Fibroblast of gingiva (primary cell): Measurements from ENCODE around the gene ATG101.

Experiments used
- DNase-seq: peaks from one replicate; pipeline ENCODE4 v3.0.0-alpha.2; 2011; ENCODE audit warnings: low read depth

Gene ATG101

GRCh38 chr12:52069327-52070184 is at the start of gene ATG101:
Gene ATG101 (plus strand): TSS chr12:52069978. CDS start chr12:52073651, 3,673 bp downstream.
- DNase-seq: peak; percentile 95

DNA sequence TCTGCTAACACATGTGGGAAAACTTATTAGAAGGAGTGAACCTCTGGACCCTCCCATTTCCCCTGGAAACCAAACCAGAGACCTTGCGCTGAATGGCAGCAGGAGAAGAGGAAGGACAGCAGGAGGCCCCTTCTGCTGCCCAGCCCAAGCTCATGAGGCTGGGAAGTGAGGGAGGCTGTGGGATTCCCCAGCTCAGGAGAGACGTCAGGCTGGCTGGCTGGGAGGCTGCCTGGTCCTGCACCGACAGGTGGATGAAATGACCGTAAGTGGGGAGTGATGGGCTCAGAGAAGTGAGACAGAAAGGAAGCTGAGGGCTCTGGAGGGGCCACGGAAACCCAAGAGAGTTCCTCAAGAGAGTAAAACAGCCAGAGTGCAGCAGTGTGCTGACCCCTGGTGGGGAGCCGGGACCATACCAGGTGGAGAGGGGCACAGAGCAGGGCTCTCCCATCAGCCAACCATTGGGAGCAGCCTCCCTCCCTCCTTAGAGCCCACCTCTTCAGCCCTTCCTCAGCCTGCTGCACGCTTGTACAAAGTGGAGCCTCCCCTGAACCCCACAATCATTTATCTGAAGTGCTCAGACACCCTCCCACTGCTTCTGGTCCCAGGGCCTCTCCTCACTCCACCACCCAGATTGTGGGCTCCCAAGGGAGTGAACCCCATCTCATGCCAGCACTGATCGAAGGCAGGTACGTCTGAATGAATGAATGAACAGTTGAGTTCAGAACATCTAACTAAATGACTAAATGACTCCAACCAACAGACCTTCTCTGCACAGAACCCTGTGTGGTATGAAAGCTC is 49.0 kb upstream of the ATG101 start:
- DNase-seq: no peak

DNA sequence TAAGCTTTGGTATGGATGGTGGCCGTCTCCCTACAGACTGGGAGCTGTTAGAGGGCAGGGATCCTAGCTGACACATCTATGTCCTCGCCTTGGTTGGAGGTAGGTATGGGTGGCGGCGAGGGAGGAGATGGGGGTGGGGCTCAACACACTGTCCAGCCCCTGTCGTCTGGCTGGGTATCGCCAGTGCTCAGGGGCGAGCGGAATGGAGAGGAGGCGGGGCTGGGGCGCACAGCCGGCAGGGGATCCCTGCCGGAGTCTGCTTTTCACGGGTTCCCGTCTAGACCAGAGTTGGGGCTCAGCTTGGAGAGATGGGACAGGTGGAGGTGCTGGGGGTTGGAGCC is 47.0 kb upstream of the ATG101 start:
- no peak for DNase-seq

- peak; percentile 52 for DNase-seq
These were observed 46.4 kb upstream of the ATG101 start for GRCh38 chr12:52023182-52023975.

- no peak for DNase-seq
These were observed 45.6 kb upstream of the ATG101 start for GRCh38 chr12:52023976-52024688.

- no peak for DNase-seq
These were observed 44.9 kb upstream of the ATG101 start for GRCh38 chr12:52024845-52025230.

DNA sequence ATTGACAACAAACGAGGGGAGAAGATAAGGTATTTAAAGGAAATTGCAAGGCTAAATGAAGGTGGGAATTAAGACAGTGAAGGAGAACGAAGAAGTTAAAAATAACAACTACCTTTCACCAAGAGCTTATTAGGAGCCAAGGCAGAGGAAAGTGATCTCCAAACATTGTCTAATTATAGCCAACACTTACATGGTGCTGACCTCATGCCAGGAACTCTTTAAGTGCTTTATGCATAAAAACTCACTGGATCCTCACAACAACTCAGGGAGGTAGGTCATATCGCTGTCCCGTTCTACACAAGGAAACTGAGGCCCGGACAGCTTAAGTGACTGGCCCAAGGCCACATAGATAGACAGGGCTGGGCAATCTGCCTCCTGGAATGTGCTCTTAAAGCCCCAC is 43.5 kb upstream of the ATG101 start:
- DNase-seq: no peak

DNA sequence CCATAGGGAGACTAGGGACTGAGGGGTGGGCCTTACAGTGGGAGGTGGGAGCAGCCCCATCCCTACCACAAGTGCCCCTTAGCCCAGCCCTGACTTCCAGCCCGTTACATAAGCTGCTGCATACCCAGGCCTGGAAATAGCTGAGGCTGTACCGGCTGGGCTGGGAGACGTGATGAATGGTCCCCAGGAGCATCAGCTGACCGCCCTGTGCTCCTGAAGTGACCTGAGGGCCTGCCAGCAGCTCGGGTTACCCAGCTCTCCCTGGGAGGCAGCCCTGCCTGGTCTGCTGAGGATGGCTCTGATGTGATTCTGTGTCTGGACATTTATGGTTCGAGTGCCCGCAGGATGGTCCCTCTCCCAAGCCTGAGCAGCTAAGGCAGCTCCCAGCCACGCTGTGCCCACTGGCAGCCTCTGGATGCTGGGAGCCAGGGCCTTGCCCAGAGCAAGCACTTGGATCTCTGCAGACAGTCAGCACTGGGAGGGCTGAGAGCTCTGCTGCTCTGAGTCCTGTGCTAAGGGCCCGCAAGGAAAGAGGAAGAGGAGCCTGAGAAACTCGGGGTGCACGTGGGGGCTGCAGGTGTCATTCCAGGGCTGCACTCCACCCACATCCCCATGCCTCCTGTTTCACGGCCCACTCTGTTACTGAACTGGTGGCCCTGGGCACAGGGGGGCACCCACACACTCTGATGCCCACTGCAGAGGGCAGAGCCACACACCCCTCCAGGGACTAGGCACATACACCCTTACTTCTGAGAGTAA is 42.5 kb upstream of the ATG101 start:
- DNase-seq: no peak

GRCh38 chr12:52029685-52030084 is 40.1 kb upstream of the ATG101 start:
- DNase-seq: peak; percentile 62

GRCh38 chr12:52032446-52032803 is 37.4 kb upstream of the ATG101 start:
- peak; percentile 81 for DNase-seq

- DNase-seq: peak; percentile 98
These were observed 36.9 kb upstream of the ATG101 start for GRCh38 chr12:52032804-52033445.

GRCh38 chr12:52033446-52034140 is 36.2 kb upstream of the ATG101 start:
- DNase-seq: no peak

GRCh38 chr12:52035190-52035589 is 34.6 kb upstream of the ATG101 start:
- no peak for DNase-seq

DNA sequence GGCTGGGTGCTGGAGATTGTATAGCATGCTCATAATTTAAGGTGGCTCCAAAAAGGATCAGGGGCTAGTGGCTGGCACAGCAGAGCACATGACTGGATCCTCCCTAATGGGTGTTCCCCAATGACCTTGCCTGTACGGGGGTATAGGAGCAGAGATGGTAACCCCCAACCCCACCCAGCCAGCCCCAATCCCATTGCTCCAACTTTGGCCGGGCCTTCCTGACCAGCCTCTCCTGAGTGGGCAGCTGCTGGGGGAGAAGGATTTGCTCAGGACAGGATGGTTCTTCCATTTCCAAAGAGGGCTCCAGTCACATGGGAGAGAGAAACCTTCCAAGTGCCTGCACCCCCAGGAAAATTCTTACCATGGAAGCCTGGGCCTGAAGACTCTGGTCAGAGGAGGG is 33.9 kb upstream of the ATG101 start:
- DNase-seq: no peak

- DNase-seq: peak; percentile 81
These were observed 33.1 kb upstream of the ATG101 start for GRCh38 chr12:52036587-52037171.

DNA sequence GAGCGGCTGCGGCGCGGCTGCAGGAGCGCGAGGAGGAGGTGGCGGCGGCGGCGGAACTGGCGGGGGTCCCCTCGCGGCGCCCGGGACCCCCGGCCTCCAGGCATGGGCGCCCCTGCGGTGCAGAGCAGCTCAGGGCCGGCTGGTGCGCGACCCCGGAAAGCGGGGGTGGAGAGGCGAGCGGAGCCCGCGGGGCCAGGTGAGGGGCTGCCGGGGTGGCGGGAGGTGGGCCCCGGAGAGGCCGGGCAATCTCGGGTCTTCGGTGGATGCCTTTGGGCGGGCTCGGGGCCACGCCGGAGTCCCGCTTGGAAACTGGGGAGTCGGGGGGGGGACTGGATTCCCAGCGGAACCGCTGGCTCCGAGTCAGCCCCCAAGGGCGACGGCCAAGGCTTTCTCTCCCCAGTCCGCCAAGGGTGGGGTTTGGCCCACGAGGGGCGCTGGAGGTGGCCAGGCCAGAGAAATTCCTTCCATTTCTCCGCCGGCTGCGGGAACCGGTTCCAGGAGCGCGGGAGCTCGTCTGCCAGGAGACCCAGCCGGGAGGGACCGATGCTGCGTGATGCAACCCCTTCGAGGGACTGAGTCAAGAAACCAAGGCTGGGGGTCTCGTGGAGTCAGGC is 32.4 kb upstream of the ATG101 start:
- DNase-seq: peak; percentile 62

DNA sequence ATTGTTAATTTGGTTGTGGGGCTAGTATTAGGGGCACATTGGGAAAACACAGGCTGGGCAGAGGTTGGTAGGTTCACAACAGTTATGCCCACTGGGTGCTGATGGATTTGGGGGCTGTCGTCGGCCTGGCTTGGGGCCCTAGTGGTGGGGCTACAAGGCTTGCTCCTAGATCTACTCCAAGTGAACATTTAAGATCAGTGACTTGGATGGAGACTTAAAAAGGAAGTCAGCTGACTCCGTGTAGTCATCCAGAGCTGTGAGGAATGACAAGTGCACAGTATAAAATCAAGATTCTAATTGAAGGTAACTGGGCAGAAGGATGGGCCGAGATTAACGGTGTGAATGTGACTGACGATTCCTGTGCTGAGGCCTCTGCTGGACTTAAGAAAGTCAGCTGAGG is 31.3 kb upstream of the ATG101 start:
- no peak for DNase-seq

- DNase-seq: no peak
These were observed 28.7 kb upstream of the ATG101 start for GRCh38 chr12:52041035-52041434.

DNA sequence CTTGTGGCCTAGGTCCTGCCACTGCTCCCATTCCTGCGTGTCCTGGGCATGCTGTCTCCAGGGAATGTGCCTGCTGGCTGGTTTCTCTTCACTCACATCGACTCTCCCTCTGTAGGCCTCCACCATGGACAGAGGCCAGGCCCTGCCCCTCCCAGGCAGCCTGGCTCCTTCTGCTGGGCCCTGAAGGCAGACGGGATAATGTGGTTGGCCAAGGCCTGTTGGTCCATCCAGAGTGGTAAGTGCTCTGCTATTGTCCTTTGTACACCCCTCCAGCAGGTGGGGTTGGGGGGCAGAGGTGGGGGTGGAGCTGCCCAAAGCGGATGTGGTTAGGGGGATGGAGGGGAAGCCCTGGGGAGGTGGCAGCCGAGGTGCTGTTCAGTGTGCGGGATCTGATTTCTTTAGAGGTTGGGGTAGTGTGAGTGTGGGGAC is 28.1 kb upstream of the ATG101 start:
- DNase-seq: peak; percentile 61
